Left lung (tissue), 10 donors: Measurements from ENCODE around the gene BCO1. TPM values are rescaled to one million over a fixed set of nuclear protein-coding genes. Genes with fewer than 3 reads are reported as not detected.

Experiments
- ATAC-seq: fragments of 200-7000 bp; cut with Tn5 transposase; one replicate; pipeline ENCODE4 v1.9.1; 2020; ENCODE audit warnings: moderate library complexity
- DNase-seq, 4 donors: peaks; one replicate each; pipeline ENCODE4 v3.0.0-alpha.2; 2013 to 2020
- H3K27ac ChIP-seq, 2 donors: fragments of 200-600 bp; sonication (generic) in 1 of 2; one replicate each; pipeline versions ENCODE4 v1.5.0 to v1.8.0; 2020 to 2021
- H3K27me3 ChIP-seq, 2 donors: fragments of 200-600 bp; sonication (generic) in 1 of 2; one replicate each; pipeline versions ENCODE4 v1.5.0 to v1.8.0; 2020 to 2021
- H3K36me3 ChIP-seq, 2 donors: fragments of 200-600 bp; sonication (generic) in 1 of 2; one replicate each; pipeline versions ENCODE4 v1.5.0 to v1.8.0; 2020 to 2021
- H3K4me1 ChIP-seq, 2 donors: fragments of 200-600 bp; one replicate each; pipeline ENCODE4 v1.8.0; 2021
- H3K4me3 ChIP-seq, 2 donors: fragments of 200-600 bp; sonication (generic) in 1 of 2; one replicate each; pipeline versions ENCODE4 v1.5.0 to v1.8.0; 2020 to 2021; ENCODE audit warnings: mild to moderate bottlenecking in 1 of 2
- H3K9me3 ChIP-seq, 2 donors: fragments of 200-600 bp; sonication (generic) in 1 of 2; one replicate each; pipeline versions ENCODE4 v1.5.0 to v1.8.0; 2020 to 2021
- CTCF ChIP-seq, 2 donors: fragments of 200-600 bp; sonication (generic) in 1 of 2; IDR thresholded peaks; one replicate each; pipeline versions ENCODE4 v1.5.0 to v1.8.0; 2021; ENCODE audit warnings: antibody characterized with exemption in 2 of 2
- intact Hi-C, 2 donors: fragments of 100-400 bp; cut with DNase I; formaldehyde crosslinking; loops; one replicate each; pipeline versions ENCODE4 v1.11.2 to v1.14.2; 2022
- polyA plus RNA-seq, 6 donors: library from polyadenylated mRNA; unstranded; fragments of 120-200 nt; gene quantifications; one replicate each; pipeline ENCODE4 v1.2.1, GENCODE V29; 2013; ENCODE audit not compliant: insufficient read length in 6 of 6
- total RNA-seq, 2 donors: library from RNA; stranded (reverse); fragmentation: NEBNext Ultra II Directional; extraction: Animal tissue kit (Norgen Biotek cat#: 25700); gene quantifications; one replicate each; pipeline ENCODE4 v1.2.1, GENCODE V29; 2021
- donor health status: DM: no; HTN: yes; CAD: no.
- donor health status: DM: no; HTN: no; CAD: no.

The BCO1 gene
- total and polyA plus RNA-seq, 8 donors, result 0.38 to 0.81 (median 0.58) TPM; not detected in 1

GRCh38 chr16:81275064-81275532, 36.6 kb downstream of the BCO1 start:
- Histone ChIP-seq H3K36me3 (no peaks in the 10 kb centered on the region), H3K9me3 (no peaks in the 10 kb centered on the region), H3K27ac (no peak overlapping the region), H3K27me3 (no peaks in the 10 kb centered on the region), H3K4me1 (no peaks in the 10 kb centered on the region), H3K4me3 (no peak overlapping the region)
- intact Hi-C loops, result no loop called here
- DNase-seq, result no peak
- no peak for TF ChIP-seq CTCF (IDR thresholded peaks at IDR 0.05)
- no peak for ATAC-seq

GRCh38 chr16:81275795-81276194, 37.3 kb downstream of the BCO1 start:
- H3K27me3 ChIP-seq, result no peaks in the 10 kb centered on the region
- no peaks in the 10 kb centered on the region for H3K4me1 ChIP-seq
- H3K27ac ChIP-seq, result no peak overlapping the region
- intact Hi-C loops, result no loop called here
- no peak overlapping the region for H3K4me3 ChIP-seq
- H3K9me3 ChIP-seq, result no peaks in the 10 kb centered on the region
- DNase-seq (no peak), ATAC-seq (no peak)
- no peaks in the 10 kb centered on the region for H3K36me3 ChIP-seq
- TF ChIP-seq CTCF (IDR thresholded peaks at IDR 0.05), result no peak

- ATAC-seq (no peak), DNase-seq (no peak)
- TF ChIP-seq CTCF (IDR thresholded peaks at IDR 0.05), result no peak
- H3K27ac ChIP-seq, result no peak overlapping the region
- H3K36me3 ChIP-seq, result no peaks in the 10 kb centered on the region
- H3K4me1 ChIP-seq, result no peaks in the 10 kb centered on the region
- no peaks in the 10 kb centered on the region for H3K27me3 ChIP-seq
- intact Hi-C loops, result no loop called here
- no peak overlapping the region for H3K4me3 ChIP-seq
- H3K9me3 ChIP-seq, result no peaks in the 10 kb centered on the region
Observed at GRCh38 chr16:81276323-81276722, 37.8 kb downstream of the BCO1 start.

- no peak overlapping the region for H3K4me3 ChIP-seq
- no peaks in the 10 kb centered on the region for H3K9me3 ChIP-seq
- no peaks in the 10 kb centered on the region for H3K4me1 ChIP-seq
- no peak overlapping the region for H3K27ac ChIP-seq
- intact Hi-C loops, result no loop called here
- H3K36me3 ChIP-seq, result no peaks in the 10 kb centered on the region
- no peak for TF ChIP-seq CTCF (IDR thresholded peaks at IDR 0.05)
- DNase-seq (peak in 1 of 4 donors; percentile 57), ATAC-seq (peak; percentile 74)
- H3K27me3 ChIP-seq, result no peaks in the 10 kb centered on the region
Observed at GRCh38 chr16:81277541-81278080, 39.1 kb downstream of the BCO1 start.

- ATAC-seq (no peak), DNase-seq (no peak)
- intact Hi-C loops, result no loop called here
- TF ChIP-seq CTCF (IDR thresholded peaks at IDR 0.05), result no peak
- H3K4me1 ChIP-seq, result no peaks in the 10 kb centered on the region
- no peaks in the 10 kb centered on the region for H3K27me3 ChIP-seq
- H3K9me3 ChIP-seq, result no peaks in the 10 kb centered on the region
- H3K27ac ChIP-seq, result no peak overlapping the region
- no peak overlapping the region for H3K4me3 ChIP-seq
- H3K36me3 ChIP-seq, result no peaks in the 10 kb centered on the region
Observed at GRCh38 chr16:81278526-81278925, 40.0 kb downstream of the BCO1 start.
